SU-DHL-6 (cell line): ENCODE results near the gene BMP7.

Experiments used
- H2AFZ ChIP-seq: fragments of 200-600 bp; sonication (generic); 2 replicates; pipeline ENCODE4 v1.6.1; 2014; ENCODE audit warnings: low read depth, mild to moderate bottlenecking, moderate library complexity, mixed read lengths, antibody characterized with exemption, low read length; ENCODE audit not compliant: severe bottlenecking
- H3F3A ChIP-seq: fragments of 200-600 bp; shearing (Covaris generic); 2 replicates; pipeline ENCODE4 v1.6.0; 2016; ENCODE audit warnings: antibody characterized with exemption, mild to moderate bottlenecking; ENCODE audit not compliant: insufficient read depth
- H3K27ac ChIP-seq: fragments of 200-600 bp; sonication (generic); 2 replicates; pipeline ENCODE4 v1.5.1; 2016; ENCODE audit warnings: low read depth, mild to moderate bottlenecking, low read length, moderate library complexity, mixed read lengths
- H3K27me3 ChIP-seq: fragments of 200-600 bp; sonication (generic), shearing (Covaris generic); 2 replicates; pipeline ENCODE4 v1.6.0; 2014; ENCODE audit warnings: mild to moderate bottlenecking, low read length
- H3K36me3 ChIP-seq: fragments of 200-600 bp; sonication (generic); 2 replicates; pipeline ENCODE4 v1.6.1; 2014; ENCODE audit warnings: mild to moderate bottlenecking, low read length, mixed read lengths
- H3K4me2 ChIP-seq: fragments of 300-600, 200-600 bp; shearing (Covaris generic), sonication (generic); 2 replicates; pipeline ENCODE4 v1.6.0; 2014; ENCODE audit warnings: low read length, low read depth, mild to moderate bottlenecking; ENCODE audit not compliant: poor library complexity, severe bottlenecking
- H3K4me3 ChIP-seq: fragments of 200-600 bp; sonication (generic); 2 replicates; pipeline ENCODE4 v1.5.1; 2014; ENCODE audit warnings: antibody characterized with exemption, low read length, mild to moderate bottlenecking, mixed read lengths; ENCODE audit not compliant: insufficient read depth, poor library complexity, severe bottlenecking
- H3K79me2 ChIP-seq: fragments of 200-600 bp; sonication (generic); 2 replicates; pipeline ENCODE4 v1.6.1; 2014; ENCODE audit warnings: mild to moderate bottlenecking, low read length, moderate library complexity; ENCODE audit not compliant: insufficient read depth
- H3K9ac ChIP-seq: fragments of 200-600 bp; sonication (generic); 2 replicates; pipeline ENCODE4 v1.7.0; 2014; ENCODE audit warnings: mild to moderate bottlenecking, low read length
- H3K9me2 ChIP-seq: fragments of 200-600 bp; sonication (generic); replicated peaks from 2 replicates; pipeline ENCODE4 v1.6.1; 2014; ENCODE audit warnings: low read length; ENCODE audit not compliant: insufficient read depth
- H3K9me3 ChIP-seq: fragments of 200-600 bp; sonication (generic); 2 replicates; pipeline ENCODE4 v1.6.1; 2014; ENCODE audit warnings: low read length, mixed read lengths; ENCODE audit not compliant: insufficient read depth
- H4K20me1 ChIP-seq: fragments of 200-600 bp; sonication (generic); 2 replicates; pipeline ENCODE4 v1.6.1; 2014; ENCODE audit warnings: low read depth, mild to moderate bottlenecking, antibody characterized with exemption, low read length, moderate library complexity, mixed read lengths
- EZH2phosphoT487 ChIP-seq: fragments of 200-600 bp; sonication (generic), shearing (Covaris generic); conservative IDR thresholded peaks from 2 replicates; pipeline ENCODE4 v1.6.1; 2018; ENCODE audit warnings: mild to moderate bottlenecking, antibody characterized with exemption, low read length, moderate library complexity, mixed read lengths
- TF ChIP-seq, protein P1 (sequence below): fragments of 200-600 bp; sonication (generic); IDR thresholded peaks from one replicate; pipeline ENCODE4 v1.5.1; 2017; ENCODE audit warnings: antibody characterized with exemption, mild to moderate bottlenecking, low read length, moderate library complexity; ENCODE audit not compliant: insufficient read depth, poor library complexity, severe bottlenecking

The BMP7 gene

DNA sequence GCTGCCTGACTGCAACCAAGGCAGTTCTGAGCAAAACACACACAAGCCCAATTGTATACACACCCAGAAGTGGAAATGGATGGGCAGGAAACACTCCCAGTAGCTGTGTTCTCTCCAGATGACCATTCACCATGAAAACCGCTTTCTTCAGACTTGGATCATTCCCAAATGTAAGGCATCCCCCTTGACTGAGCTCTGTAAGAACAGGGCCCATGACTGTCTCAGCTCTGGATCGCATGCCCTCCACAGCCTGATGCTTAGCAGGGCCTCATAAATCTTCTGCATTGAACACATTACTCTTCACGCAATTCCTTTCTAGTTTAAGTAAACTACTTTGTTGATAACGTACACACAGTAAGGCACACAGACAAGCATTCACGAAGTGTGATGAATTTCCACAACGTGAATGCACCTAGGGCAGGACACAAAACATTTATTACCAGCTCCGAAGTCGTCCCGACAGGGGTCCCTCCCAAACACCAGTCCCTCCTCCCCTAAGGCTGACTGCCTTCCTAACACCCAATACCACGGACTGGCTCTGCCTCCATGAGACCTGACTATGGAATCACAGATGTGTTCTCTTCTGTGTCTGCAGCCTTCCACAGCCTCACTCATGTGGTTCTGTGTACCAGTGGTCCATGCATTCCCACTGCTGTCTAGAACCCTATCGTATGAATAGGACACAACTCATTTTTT is 31.7 kb downstream of the BMP7 start:
- Histone ChIP-seq H3K27ac (no peak overlapping the region), H2AFZ (no peak overlapping the region), H3K9me3 (no peaks in the 10 kb centered on the region), H3F3A (no peaks in the 10 kb centered on the region), H3K9me2 (no peaks in the 10 kb centered on the region), H3K4me2 (no peak overlapping the region), H4K20me1 (peaks cover 14% of the 10 kb centered on the region; the same call in 1 of the 2 replicates), H3K27me3 (no peaks in the 10 kb centered on the region), H3K79me2 (peaks cover 100% of the 10 kb centered on the region), H3K36me3 (0 out of 2 replicates have a peak, but pooled peaks cover under 1% of the 10 kb centered on the region), H3K4me3 (no peak overlapping the region), H3K9ac (no peak overlapping the region)
- TF ChIP-seq, protein P1, sequence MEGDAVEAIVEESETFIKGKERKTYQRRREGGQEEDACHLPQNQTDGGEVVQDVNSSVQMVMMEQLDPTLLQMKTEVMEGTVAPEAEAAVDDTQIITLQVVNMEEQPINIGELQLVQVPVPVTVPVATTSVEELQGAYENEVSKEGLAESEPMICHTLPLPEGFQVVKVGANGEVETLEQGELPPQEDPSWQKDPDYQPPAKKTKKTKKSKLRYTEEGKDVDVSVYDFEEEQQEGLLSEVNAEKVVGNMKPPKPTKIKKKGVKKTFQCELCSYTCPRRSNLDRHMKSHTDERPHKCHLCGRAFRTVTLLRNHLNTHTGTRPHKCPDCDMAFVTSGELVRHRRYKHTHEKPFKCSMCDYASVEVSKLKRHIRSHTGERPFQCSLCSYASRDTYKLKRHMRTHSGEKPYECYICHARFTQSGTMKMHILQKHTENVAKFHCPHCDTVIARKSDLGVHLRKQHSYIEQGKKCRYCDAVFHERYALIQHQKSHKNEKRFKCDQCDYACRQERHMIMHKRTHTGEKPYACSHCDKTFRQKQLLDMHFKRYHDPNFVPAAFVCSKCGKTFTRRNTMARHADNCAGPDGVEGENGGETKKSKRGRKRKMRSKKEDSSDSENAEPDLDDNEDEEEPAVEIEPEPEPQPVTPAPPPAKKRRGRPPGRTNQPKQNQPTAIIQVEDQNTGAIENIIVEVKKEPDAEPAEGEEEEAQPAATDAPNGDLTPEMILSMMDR = no peak
- no peak for TF ChIP-seq EZH2phosphoT487

DNA sequence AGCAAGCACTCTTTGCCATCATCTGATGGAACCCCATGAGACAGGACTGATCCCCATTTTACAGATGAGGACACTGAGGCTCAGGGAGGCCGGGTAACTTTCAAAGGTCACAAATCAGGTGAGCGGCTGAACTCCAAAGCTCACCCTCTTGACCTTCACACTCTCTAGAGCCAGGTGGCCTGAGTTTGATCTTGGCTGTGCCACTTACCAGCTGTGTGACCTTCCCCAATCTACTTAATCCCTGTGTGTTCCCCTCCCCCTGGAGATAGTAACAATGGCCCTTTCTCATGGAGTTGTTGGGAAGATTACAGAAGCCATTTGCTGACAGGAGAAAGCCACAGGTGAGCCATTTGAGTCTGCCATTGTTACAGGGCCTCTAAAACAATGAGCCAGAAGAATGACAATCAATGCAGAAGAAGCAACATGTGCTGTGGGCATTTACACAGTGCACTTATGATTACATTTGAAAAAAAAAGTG is 34.5 kb downstream of the BMP7 start:
- H3K9me3 ChIP-seq = no peaks in the 10 kb centered on the region
- TF ChIP-seq EZH2phosphoT487 = no peak
- TF ChIP-seq, protein P1 = no peak
- peaks cover 6% of the 10 kb centered on the region; the same call in 1 of the 2 replicates for H3K36me3 ChIP-seq
- H3K27ac ChIP-seq = no peak overlapping the region
- H3K79me2 ChIP-seq = peaks cover 97% of the 10 kb centered on the region
- no peak overlapping the region for H3K9ac ChIP-seq
- H3K4me3 ChIP-seq = no peak overlapping the region
- H3K9me2 ChIP-seq = no peaks in the 10 kb centered on the region
- H3F3A ChIP-seq = no peaks in the 10 kb centered on the region
- H3K4me2 ChIP-seq = no peak overlapping the region
- peaks cover 14% of the 10 kb centered on the region; the same call in 1 of the 2 replicates for H4K20me1 ChIP-seq
- no peak overlapping the region for H2AFZ ChIP-seq
- no peaks in the 10 kb centered on the region for H3K27me3 ChIP-seq

DNA sequence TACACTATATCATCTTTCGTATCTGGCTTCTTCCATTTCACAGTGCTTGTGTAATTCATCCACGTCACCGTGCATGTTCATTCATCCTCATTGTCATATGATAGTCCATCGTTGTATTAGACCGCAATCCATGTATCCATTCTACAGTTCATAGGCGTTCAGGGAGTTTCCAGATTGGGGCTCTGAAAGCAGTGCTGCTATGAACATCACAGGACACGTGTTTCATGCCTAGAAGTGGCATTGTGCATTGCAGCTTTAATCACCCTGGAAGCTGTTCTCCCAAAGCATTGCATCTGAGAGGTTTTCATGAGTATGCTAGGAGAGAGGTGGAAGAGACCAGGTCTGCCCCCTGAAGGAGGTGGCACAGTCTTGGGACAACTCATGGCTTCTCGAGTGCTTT is 35.3 kb downstream of the BMP7 start:
- Histone ChIP-seq H2AFZ (no peak overlapping the region), H3K9me3 (no peaks in the 10 kb centered on the region), H3K4me3 (no peak overlapping the region), H3K27ac (no peak overlapping the region), H3K27me3 (no peaks in the 10 kb centered on the region), H3K9me2 (no peaks in the 10 kb centered on the region), H3K79me2 (peaks cover 92% of the 10 kb centered on the region), H3K9ac (no peak overlapping the region), H3K4me2 (no peak overlapping the region), H3F3A (no peaks in the 10 kb centered on the region), H4K20me1 (peaks cover 13% of the 10 kb centered on the region; the same call in 1 of the 2 replicates), H3K36me3 (peaks cover 6% of the 10 kb centered on the region; the same call in 1 of the 2 replicates)
- no peak for TF ChIP-seq EZH2phosphoT487
- TF ChIP-seq, protein P1 = no peak
